Loucy (cell line): Measurements from ENCODE around the gene B9D2.

ENCODE experiments used
- H2AFZ ChIP-seq: fragments of 200-600 bp; sonication (generic); 2 replicates; pipeline ENCODE4 v1.6.0; 2016; ENCODE audit warnings: antibody characterized with exemption, mild to moderate bottlenecking, low read length, moderate library complexity
- H3F3A ChIP-seq: fragments of 200-600 bp; 2 replicates; pipeline ENCODE4 v1.6.0; 2016; ENCODE audit warnings: antibody characterized with exemption, low read depth, mild to moderate bottlenecking
- H3K27me3 ChIP-seq: fragments of 200-600 bp; sonication (generic); 2 replicates; pipeline ENCODE4 v1.6.1; 2014; ENCODE audit warnings: low read length, mild to moderate bottlenecking; ENCODE audit not compliant: insufficient read depth, poor library complexity, severe bottlenecking
- H3K36me3 ChIP-seq: fragments of 200-600 bp; sonication (generic); 2 replicates; pipeline ENCODE4 v1.6.1; 2016; ENCODE audit warnings: low read length; ENCODE audit not compliant: insufficient read depth
- H3K4me1 ChIP-seq: fragments of 200-600 bp; sonication (generic); 2 replicates; pipeline ENCODE4 v1.5.1; 2014; ENCODE audit warnings: low read length, mild to moderate bottlenecking; ENCODE audit not compliant: insufficient read depth, poor library complexity, severe bottlenecking
- H3K4me2 ChIP-seq: fragments of 200-600 bp; sonication (generic); 2 replicates; pipeline ENCODE4 v1.6.0; 2014; ENCODE audit warnings: antibody characterized with exemption, low read length, low read depth, mild to moderate bottlenecking; ENCODE audit not compliant: poor library complexity, severe bottlenecking
- H3K4me3 ChIP-seq: fragments of 200-600 bp; sonication (generic); 2 replicates; pipeline ENCODE4 v1.5.1; 2014; ENCODE audit warnings: low read length, mild to moderate bottlenecking, mixed read lengths; ENCODE audit not compliant: poor library complexity, severe bottlenecking
- H3K79me2 ChIP-seq: fragments of 200-600 bp; sonication (generic); 2 replicates; pipeline ENCODE4 v1.6.1; 2014; ENCODE audit warnings: low read length; ENCODE audit not compliant: insufficient read depth
- H3K9ac ChIP-seq: fragments of 200-600 bp; sonication (generic); 2 replicates; pipeline ENCODE4 v1.6.0; 2014; ENCODE audit warnings: mild to moderate bottlenecking, low read depth, low read length, moderate library complexity; ENCODE audit not compliant: poor library complexity, severe bottlenecking
- H3K9me2 ChIP-seq: fragments of 200-600 bp; sonication (generic); replicated peaks from 2 replicates; pipeline ENCODE4 v1.6.1; 2016; ENCODE audit warnings: low read depth, low read length, mixed read lengths
- H3K9me3 ChIP-seq: fragments of 200-600 bp; sonication (generic); 2 replicates; pipeline ENCODE4 v1.6.1; 2014; ENCODE audit warnings: mild to moderate bottlenecking, antibody characterized with exemption, low read length, low read depth; ENCODE audit not compliant: insufficient read depth
- H4K20me1 ChIP-seq: fragments of 200-600 bp; sonication (generic); 2 replicates; pipeline ENCODE4 v1.6.0; 2014; ENCODE audit warnings: antibody characterized with exemption, low read length, mild to moderate bottlenecking; ENCODE audit not compliant: insufficient read depth, poor library complexity, severe bottlenecking
- EZH2phosphoT487 ChIP-seq: fragments of 200-600 bp; IDR thresholded peaks from 2 replicates; pipeline ENCODE4 v1.6.1; 2018; ENCODE audit warnings: antibody characterized with exemption, mild to moderate bottlenecking, moderate library complexity, borderline replicate concordance
- TF ChIP-seq, protein P1 (sequence below): fragments of 200-600 bp; sonication (generic); conservative IDR thresholded peaks from 2 replicates; pipeline ENCODE4 v1.5.1; 2014; ENCODE audit warnings: mild to moderate bottlenecking, antibody characterized with exemption, low read length

B9D2 gene

GRCh38 chr19:41399525-41399924, 35.6 kb upstream of the B9D2 start:
- no peak for TF ChIP-seq EZH2phosphoT487
- TF ChIP-seq, protein P1, sequence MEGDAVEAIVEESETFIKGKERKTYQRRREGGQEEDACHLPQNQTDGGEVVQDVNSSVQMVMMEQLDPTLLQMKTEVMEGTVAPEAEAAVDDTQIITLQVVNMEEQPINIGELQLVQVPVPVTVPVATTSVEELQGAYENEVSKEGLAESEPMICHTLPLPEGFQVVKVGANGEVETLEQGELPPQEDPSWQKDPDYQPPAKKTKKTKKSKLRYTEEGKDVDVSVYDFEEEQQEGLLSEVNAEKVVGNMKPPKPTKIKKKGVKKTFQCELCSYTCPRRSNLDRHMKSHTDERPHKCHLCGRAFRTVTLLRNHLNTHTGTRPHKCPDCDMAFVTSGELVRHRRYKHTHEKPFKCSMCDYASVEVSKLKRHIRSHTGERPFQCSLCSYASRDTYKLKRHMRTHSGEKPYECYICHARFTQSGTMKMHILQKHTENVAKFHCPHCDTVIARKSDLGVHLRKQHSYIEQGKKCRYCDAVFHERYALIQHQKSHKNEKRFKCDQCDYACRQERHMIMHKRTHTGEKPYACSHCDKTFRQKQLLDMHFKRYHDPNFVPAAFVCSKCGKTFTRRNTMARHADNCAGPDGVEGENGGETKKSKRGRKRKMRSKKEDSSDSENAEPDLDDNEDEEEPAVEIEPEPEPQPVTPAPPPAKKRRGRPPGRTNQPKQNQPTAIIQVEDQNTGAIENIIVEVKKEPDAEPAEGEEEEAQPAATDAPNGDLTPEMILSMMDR: no peak
- Histone ChIP-seq H3K79me2 (peaks cover 59% of the 10 kb centered on the region), H3K9me2 (no peaks in the 10 kb centered on the region), H2AFZ (no peak overlapping the region), H3K27me3 (no peaks in the 10 kb centered on the region), H4K20me1 (peaks cover 3% of the 10 kb centered on the region), H3F3A (no peaks in the 10 kb centered on the region), H3K9ac (peak overlapping the region; percentile 95), H3K4me3 (peak overlapping the region; percentile 97), H3K36me3 (no peaks in the 10 kb centered on the region), H3K4me1 (peaks cover 19% of the 10 kb centered on the region), H3K4me2 (peak overlapping the region; percentile 98), H3K9me3 (no peaks in the 10 kb centered on the region)

GRCh38 chr19:41399091-41399490, 35.1 kb upstream of the B9D2 start:
- peak overlapping the region; percentile 98 for H3K4me2 ChIP-seq
- H3K9ac ChIP-seq: peak overlapping the region; percentile 95
- peaks cover 59% of the 10 kb centered on the region for H3K79me2 ChIP-seq
- TF ChIP-seq, protein P1: no peak
- no peak for TF ChIP-seq EZH2phosphoT487
- H3K27me3 ChIP-seq: no peaks in the 10 kb centered on the region
- H3K4me1 ChIP-seq: peaks cover 19% of the 10 kb centered on the region
- no peak overlapping the region for H2AFZ ChIP-seq
- peaks cover 3% of the 10 kb centered on the region for H4K20me1 ChIP-seq
- H3K36me3 ChIP-seq: no peaks in the 10 kb centered on the region
- no peaks in the 10 kb centered on the region for H3K9me2 ChIP-seq
- no peaks in the 10 kb centered on the region for H3F3A ChIP-seq
- H3K9me3 ChIP-seq: no peaks in the 10 kb centered on the region
- H3K4me3 ChIP-seq: peak overlapping the region; percentile 97

DNA sequence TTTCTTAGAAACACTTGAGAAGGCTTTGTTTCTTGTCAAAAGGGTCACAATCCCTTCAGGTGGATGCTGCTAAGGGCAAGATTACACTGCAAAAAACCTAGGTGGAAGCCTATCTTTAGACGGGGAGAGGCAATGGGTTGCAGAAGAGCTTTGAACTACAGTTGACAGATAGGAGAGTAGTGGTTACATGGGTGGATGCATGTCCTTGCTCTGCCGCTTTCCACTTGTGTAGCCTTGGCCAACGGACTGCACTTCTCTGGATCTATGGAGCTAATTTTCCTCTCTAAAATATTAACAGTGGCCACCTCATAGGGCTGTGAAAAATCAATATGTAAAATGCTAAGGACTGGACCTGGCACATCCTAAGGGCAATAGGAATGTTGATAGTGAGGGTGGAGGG, 34.6 kb upstream of the B9D2 start:
- no peaks in the 10 kb centered on the region for H3K36me3 ChIP-seq
- no peaks in the 10 kb centered on the region for H3K9me2 ChIP-seq
- H3K9ac ChIP-seq: peak overlapping the region; percentile 95
- H3F3A ChIP-seq: no peaks in the 10 kb centered on the region
- peaks cover 19% of the 10 kb centered on the region for H3K4me1 ChIP-seq
- TF ChIP-seq, protein P1: no peak
- no peak for TF ChIP-seq EZH2phosphoT487
- peaks cover 61% of the 10 kb centered on the region for H3K79me2 ChIP-seq
- H3K9me3 ChIP-seq: no peaks in the 10 kb centered on the region
- no peak overlapping the region for H2AFZ ChIP-seq
- peaks cover 3% of the 10 kb centered on the region for H4K20me1 ChIP-seq
- peak overlapping the region; percentile 97 for H3K4me3 ChIP-seq
- no peaks in the 10 kb centered on the region for H3K27me3 ChIP-seq
- peak overlapping the region; percentile 98 for H3K4me2 ChIP-seq
